OCI-LY7 (cell line): ENCODE measurements around the gene TBC1D9B. TPM values are rescaled to one million over a fixed set of nuclear protein-coding genes. Genes with fewer than 3 reads are reported as not detected.

Source experiments
- BruUV-seq: library from RNA; stranded (reverse); fragments of 400-500 nt; replicated peaks from 2 replicates; lab custom pipeline; 2021; lab: Mats Ljungman, UMichigan
- CTCF ChIA-PET: fragments of 300-600 bp; sonication (Branson Sonifier 250); formaldehyde crosslinking; loops from one replicate; lab custom pipeline; 2022; ENCODE audit warnings: antibody characterized with exemption; ENCODE audit not compliant: unreplicated experiment; lab: Charles Lee
- POLR2A ChIA-PET: fragments of 300-600 bp; sonication (Branson Sonifier 250); formaldehyde crosslinking; loops from one replicate; lab custom pipeline; 2022; ENCODE audit warnings: antibody characterized with exemption; lab: Charles Lee
- DNase-seq: peaks from one replicate; pipeline ENCODE4 v3.0.0-alpha.2; 2015; ENCODE audit warnings: low spot score
- H2AFZ ChIP-seq: fragments of 200-600 bp; sonication (generic), shearing (Covaris generic); 2 replicates; pipeline ENCODE4 v1.6.1; 2014; ENCODE audit warnings: mild to moderate bottlenecking, antibody characterized with exemption, low read length, moderate library complexity
- H3K27ac ChIP-seq: fragments of 200-600 bp; sonication (generic); 2 replicates; pipeline ENCODE4 v1.5.1; 2014; ENCODE audit warnings: mixed run types, low read depth, mild to moderate bottlenecking, moderate library complexity, low read length, inconsistent platforms; ENCODE audit not compliant: poor library complexity, severe bottlenecking
- H3K36me3 ChIP-seq: fragments of 200-600 bp; sonication (generic); 2 replicates; pipeline ENCODE4 v1.6.1; 2014; ENCODE audit warnings: mild to moderate bottlenecking, antibody characterized with exemption, low read length, moderate library complexity, mixed read lengths; ENCODE audit not compliant: insufficient read depth
- H3K4me1 ChIP-seq: fragments of 200-600 bp; sonication (generic); 2 replicates; pipeline ENCODE4 v1.5.1; 2014; ENCODE audit warnings: mild to moderate bottlenecking, low read length; ENCODE audit not compliant: insufficient read depth, poor library complexity, severe bottlenecking
- H3K4me2 ChIP-seq: fragments of 200-600 bp; sonication (generic); 2 replicates; pipeline ENCODE4 v1.6.1; 2014; ENCODE audit warnings: mild to moderate bottlenecking, low read length
- H3K4me3 ChIP-seq: fragments of 200-600 bp; sonication (generic); 2 replicates; pipeline ENCODE4 v1.5.1; 2014; ENCODE audit warnings: mild to moderate bottlenecking, low read depth, low read length; ENCODE audit not compliant: poor library complexity, severe bottlenecking
- H3K79me2 ChIP-seq: fragments of 200-600 bp; sonication (generic); 2 replicates; pipeline ENCODE4 v1.6.1; 2016; ENCODE audit warnings: low read depth, mild to moderate bottlenecking, low read length, moderate library complexity, mixed read lengths; ENCODE audit not compliant: insufficient read depth
- H3K9me2 ChIP-seq: fragments of 200-600 bp; sonication (generic); 2 replicates; pipeline ENCODE4 v1.6.1; 2016; ENCODE audit warnings: mild to moderate bottlenecking, low read length, mixed read lengths; ENCODE audit not compliant: insufficient read depth
- H3K9me3 ChIP-seq: fragments of 200-600 bp; sonication (generic); 2 replicates; pipeline ENCODE4 v1.6.1; 2014; ENCODE audit warnings: mild to moderate bottlenecking, mixed run types, low read length, mixed read lengths
- H4K20me1 ChIP-seq: fragments of 200-600 bp; sonication (generic); 2 replicates; pipeline ENCODE4 v1.6.1; 2014; ENCODE audit warnings: mild to moderate bottlenecking, antibody characterized with exemption, low read length, moderate library complexity, mixed read lengths; ENCODE audit not compliant: insufficient read depth
- CTCF ChIP-seq: fragments of 200-600 bp; sonication (generic); conservative IDR thresholded peaks from 2 replicates; pipeline ENCODE4 v1.5.1; 2014; ENCODE audit warnings: mild to moderate bottlenecking, antibody characterized with exemption, low read length, moderate library complexity, mixed read lengths
- EZH2phosphoT487 ChIP-seq: fragments of 200-600 bp; sonication (generic); IDR thresholded peaks from 2 replicates; pipeline ENCODE4 v1.6.1; 2018; ENCODE audit warnings: low read depth, borderline replicate concordance, mild to moderate bottlenecking, mixed run types, antibody characterized with exemption, low read length, moderate library complexity, mixed read lengths
- intact Hi-C: fragments of 100-400 bp; cut with micrococcal nuclease; formaldehyde crosslinking; loops from one replicate; pipeline ENCODE4 v1.10.0; 2022; ENCODE audit not compliant: unreplicated experiment
- total RNA-seq, 2 experiments: library from RNA; depleted of rRNA in 1 of 2; stranded (reverse); fragments of >200 nt in 1 of 2; shearing (Covaris generic) in 1 of 2; gene quantifications; 2 replicates each; pipeline ENCODE4 v1.2.3, GENCODE V29; 2014 to 2022

The TBC1D9B gene
- total RNA-seq, 2 experiments from 2014 or later = 52.2 to 106 TPM

GRCh38 chr5:179926657-179927056 is 19.0 kb upstream of the TBC1D9B start:
- Histone ChIP-seq H3K9me3 (peaks cover 8% of the 10 kb centered on the region; the same call in 1 of the 2 replicates), H4K20me1 (no peaks in the 10 kb centered on the region), H3K4me3 (no peak overlapping the region), H2AFZ (no peak overlapping the region), H3K9me2 (no peaks in the 10 kb centered on the region), H3K4me1 (peaks cover 13% of the 10 kb centered on the region), H3K79me2 (no peaks in the 10 kb centered on the region), H3K36me3 (no peaks in the 10 kb centered on the region), H3K4me2 (no peak overlapping the region), H3K27ac (no peak overlapping the region)
- POLR2A ChIA-PET = no interaction called here
- TF ChIP-seq CTCF (no peak), EZH2phosphoT487 (no peak)
- CTCF ChIA-PET = no interaction called here
- intact Hi-C loops = no loop called here
- no TSS peak for BruUV-seq
- DNase-seq = no peak

GRCh38 chr5:179923436-179923835 is 15.7 kb upstream of the TBC1D9B start:
- no TSS peak for BruUV-seq
- intact Hi-C loops = no loop called here

More at GRCh38 chr5:179923436-179923835, 15.7 kb upstream of the TBC1D9B start:
- Histone ChIP-seq H3K36me3 (no peaks in the 10 kb centered on the region), H4K20me1 (no peaks in the 10 kb centered on the region), H2AFZ (peak overlapping the region; percentile 80; the same call in 1 of the 2 replicates), H3K27ac (peak overlapping the region; percentile 37), H3K4me1 (peaks cover 13% of the 10 kb centered on the region), H3K4me2 (peak overlapping the region; percentile 49), H3K9me2 (no peaks in the 10 kb centered on the region), H3K79me2 (no peaks in the 10 kb centered on the region), H3K4me3 (peak overlapping the region; percentile 11), H3K9me3 (peaks cover 8% of the 10 kb centered on the region; the same call in 1 of the 2 replicates)
- peak; percentile 77 for DNase-seq
- TF ChIP-seq EZH2phosphoT487 (no peak), CTCF (no peak)
- ChIA-PET POLR2A (interaction anchor here (0.6 to 1.3 kb wide), 4 partner anchors 9 to 1778 kb away, joined by 3 to 4 read pairs (median 4); no protein-coding TSS in a partner anchor), CTCF (no interaction called here)
